AG09319 (cell line): ENCODE data around the gene KRT8.

Experiments
- DNase-seq: peaks from one replicate; pipeline ENCODE4 v3.0.0-alpha.2; 2010; ENCODE audit warnings: low read depth; ENCODE audit errors: extremely low read depth
- CTCF ChIP-seq: IDR thresholded peaks from 2 replicates; pipeline ENCODE4 v1.5.1; 2011; ENCODE audit warnings: low read depth, mild to moderate bottlenecking, inconsistent platforms, low read length, moderate library complexity

The KRT8 gene

GRCh38 chr12:52870361-52871290, 34.2 kb downstream of the KRT8 start:
- no peak for DNase-seq
- TF ChIP-seq CTCF = peak; percentile 64

- no peak for TF ChIP-seq CTCF
- DNase-seq = no peak
Observed at GRCh38 chr12:52867642-52868041, 37.2 kb downstream of the KRT8 start.

- TF ChIP-seq CTCF = no peak
- DNase-seq = no peak
Observed at GRCh38 chr12:52867152-52867551, 37.7 kb downstream of the KRT8 start.

- DNase-seq = no peak
- TF ChIP-seq CTCF = peak; percentile 82
Observed at GRCh38 chr12:52865090-52865944, 39.6 kb downstream of the KRT8 start.

GRCh38 chr12:52862023-52862422, 42.9 kb downstream of the KRT8 start:
- no peak for TF ChIP-seq CTCF
- no peak for DNase-seq

- no peak for TF ChIP-seq CTCF
- no peak for DNase-seq
Observed at GRCh38 chr12:52861511-52861910, 43.4 kb downstream of the KRT8 start.
